ENCODE measurements around the gene CGAS. TPM values are rescaled to one million over a fixed set of nuclear protein-coding genes. Genes with fewer than 3 reads are reported as not detected.
A peak's percentile ranks its signal among the peaks of the same experiment; 100 is the strongest.

CGAS gene
- total and polyA plus RNA-seq, 9 of the 15 experiments (the other 6 are each of a cell fraction or from before 2014, with no cell fraction given): 0.01 to 0.32 (median 0.06) TPM; not detected in 2

DNA sequence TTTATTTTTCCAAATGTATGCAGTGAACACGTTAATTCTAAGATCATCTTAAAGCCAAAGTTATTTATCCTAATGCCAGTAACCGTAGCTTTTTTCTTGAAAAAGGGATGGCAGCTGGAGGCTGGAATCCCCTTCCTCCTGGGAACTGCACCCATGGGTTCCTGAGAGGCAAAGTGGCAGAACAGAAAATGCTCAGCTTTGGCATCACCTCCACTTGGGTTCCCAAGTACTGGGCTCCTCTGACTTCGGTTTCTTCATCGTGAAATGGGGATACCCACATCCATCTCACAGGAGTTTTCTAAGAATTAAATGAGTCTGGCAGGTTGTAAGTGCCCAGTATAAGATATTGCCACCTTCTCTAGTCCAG, 63.7 kb downstream of the CGAS start:
- no TSS peak for BruUV-seq (replicated peaks)
- Histone ChIP-seq H3K27ac (ENCODE audit: extremely low read depth, low read depth, low read length) (no peak overlapping the region), H2AFZ (ENCODE audit: low read depth, low read length) (peak overlapping the region; percentile 99), H3K9me1 (ENCODE audit: control insufficient read depth, insufficient read depth, low read length) (no peaks in the 10 kb centered on the region), H3K79me2 (ENCODE audit: control insufficient read depth, insufficient read depth, low read length) (no peaks in the 10 kb centered on the region), H3K27me3 (ENCODE audit: control insufficient read depth in 2 of 2, insufficient read depth in 2 of 2, low read length in 2 of 2) (no peaks in the 10 kb centered on the region), H3K9me3 (replicated peaks; ENCODE audit: control insufficient read depth, insufficient read depth, low read depth, low read length) (no peaks in the 10 kb centered on the region), H4K20me1 (replicated peaks; ENCODE audit: control insufficient read depth, insufficient read depth, low read length) (no peaks in the 10 kb centered on the region), H3K4me1 (replicated peaks in 1 of 2; ENCODE audit: control insufficient read depth in 2 of 2, insufficient read depth in 2 of 2, low read length in 2 of 2) (peaks cover 7 to 8% of the 10 kb centered on the region in 2 experiments), H3K4me3 (peak overlapping the region; percentile 57), H3K36me3 (ENCODE audit: control insufficient read depth, insufficient read depth, low read length) (no peaks in the 10 kb centered on the region), H3K4me2 (ENCODE audit: insufficient read depth, low read length) (peak overlapping the region; percentile 87), H3K9ac (ENCODE audit: insufficient read depth in 1 of 2, low read depth in 2 of 2, low read length in 2 of 2) (peak overlapping the region; percentile 88 to 92; a peak in 3 of 4 replicates)
- in situ Hi-C loops (cut with MboI): no loop called here
- no peak for DNase-seq (ENCODE audit: extremely low read depth in 1 of 4, low spot score in 3 of 4)
- FAIRE-seq: no peak
- intact Hi-C loops (cut with micrococcal nuclease): loop anchor here (2.0 to 5.0 kb wide), 3 partner anchors 61 to 104 kb away; partner anchors contain the start of gene MTO1
- POLR2A ChIA-PET: interaction anchor here (1.0 to 2.6 kb wide), 7 partner anchors 11 to 128 kb away, joined by 3 to 21 read pairs (median 4); partner anchors contain the start of gene MTO1
- peak; percentile 16 for ATAC-seq
- 19% methylated on average over 4 of the region's 4 CpGs for WGBS (ENCODE audit: insufficient coverage, low coverage, missing lambda C conversion rate)
- CTCF ChIA-PET (ENCODE audit: low intra/inter-chr PET ratio): interaction anchor here (0.7 to 1.2 kb wide), 2 partner anchors 103 to 975 kb away, joined by 3 to 4 read pairs; no protein-coding TSS in a partner anchor
- TF ChIP-seq THRAP3 (IDR thresholded peaks at IDR 0.05; ENCODE audit: borderline replicate concordance): no peak

DNA sequence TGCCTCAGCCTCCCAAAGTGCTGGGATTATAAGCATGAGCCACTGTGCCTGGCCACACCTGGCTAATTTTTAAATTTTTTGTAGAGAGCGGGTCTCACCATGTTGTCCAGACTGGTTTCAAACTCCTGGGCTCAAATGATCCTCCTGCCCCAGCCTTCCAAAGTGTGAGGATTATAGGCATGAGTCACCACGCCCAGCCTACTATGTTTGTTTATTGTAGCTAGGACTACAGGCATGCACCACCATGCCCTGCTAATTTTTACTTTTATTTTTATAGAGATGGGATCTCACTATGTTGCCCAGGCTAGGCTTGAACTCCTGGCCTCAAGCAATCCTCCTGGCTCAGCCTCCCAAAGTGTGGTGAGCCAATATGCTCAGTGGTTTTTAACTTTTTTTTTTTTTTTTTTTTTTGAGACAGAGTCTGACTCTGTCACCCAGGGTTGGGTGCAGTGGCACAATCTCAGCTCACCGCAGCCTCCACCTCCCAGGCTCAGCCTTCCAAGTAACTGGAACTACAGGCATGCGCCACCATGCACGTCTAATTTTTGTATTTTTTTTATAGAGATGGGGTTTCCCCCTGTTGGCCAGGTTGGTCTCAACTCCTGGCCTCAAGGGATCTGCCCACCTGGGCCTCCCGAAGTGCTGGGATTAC, 69.5 kb downstream of the CGAS start:
- no peak overlapping the region for H3K4me2 ChIP-seq (ENCODE audit: insufficient read depth, low read length)
- H3K9me3 ChIP-seq (replicated peaks; ENCODE audit: control insufficient read depth, insufficient read depth, low read depth, low read length): no peaks in the 10 kb centered on the region
- no peaks in the 10 kb centered on the region for H3K27me3 ChIP-seq (ENCODE audit: control insufficient read depth in 2 of 2, insufficient read depth in 2 of 2, low read length in 2 of 2)
- DNase-seq (ENCODE audit: extremely low read depth in 1 of 4, low spot score in 3 of 4): no peak
- no TSS peak for BruUV-seq (replicated peaks)
- no peak overlapping the region for H2AFZ ChIP-seq (ENCODE audit: low read depth, low read length)
- H3K9ac ChIP-seq (ENCODE audit: insufficient read depth in 1 of 2, low read depth in 2 of 2, low read length in 2 of 2): no peak overlapping the region
- no peaks in the 10 kb centered on the region for H4K20me1 ChIP-seq (replicated peaks; ENCODE audit: control insufficient read depth, insufficient read depth, low read length)
- no peak overlapping the region for H3K4me3 ChIP-seq
- CTCF ChIA-PET (ENCODE audit: low intra/inter-chr PET ratio): no interaction called here
- H3K27ac ChIP-seq (ENCODE audit: extremely low read depth, low read depth, low read length): no peak overlapping the region
- H3K4me1 ChIP-seq (replicated peaks in 1 of 2; ENCODE audit: control insufficient read depth in 2 of 2, insufficient read depth in 2 of 2, low read length in 2 of 2): no peaks in the 10 kb centered on the region
- 52% methylated on average over 6 of the region's 6 CpGs for WGBS (ENCODE audit: insufficient coverage, low coverage, missing lambda C conversion rate)
- no peak for ATAC-seq
- no peaks in the 10 kb centered on the region for H3K36me3 ChIP-seq (ENCODE audit: control insufficient read depth, insufficient read depth, low read length)
- POLR2A ChIA-PET: interaction anchor here (0.6 kb wide), 1 partner anchor 29 kb away, joined by 3 read pairs; no protein-coding TSS in a partner anchor
- H3K79me2 ChIP-seq (ENCODE audit: control insufficient read depth, insufficient read depth, low read length): no peaks in the 10 kb centered on the region
- in situ Hi-C loops (cut with MboI) (no loop called here), intact Hi-C loops (cut with micrococcal nuclease) (no loop called here)
- no peaks in the 10 kb centered on the region for H3K9me1 ChIP-seq (ENCODE audit: control insufficient read depth, insufficient read depth, low read length)
- FAIRE-seq: no peak
- TF ChIP-seq, protein P1, sequence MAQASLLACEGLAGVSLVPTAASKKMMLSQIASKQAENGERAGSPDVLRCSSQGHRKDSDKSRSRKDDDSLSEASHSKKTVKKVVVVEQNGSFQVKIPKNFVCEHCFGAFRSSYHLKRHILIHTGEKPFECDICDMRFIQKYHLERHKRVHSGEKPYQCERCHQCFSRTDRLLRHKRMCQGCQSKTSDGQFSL (CRISPR knock-in tag; IDR thresholded peaks at IDR 0.05): no peak
- TF ChIP-seq, protein P1 (tag; IDR thresholded peaks at IDR 0.05): no peak
- no peak for TF ChIP-seq KAT8 (IDR thresholded peaks at IDR 0.05; ENCODE audit: low read depth)
- no peak for TF ChIP-seq GTF2F1 (IDR thresholded peaks at IDR 0.05; ENCODE audit: low read depth, low read length)
- TF ChIP-seq TRIM24 (IDR thresholded peaks at IDR 0.05): no peak
- TF ChIP-seq KDM5B (IDR thresholded peaks at IDR 0.05; ENCODE audit: insufficient replicate concordance, low read depth, low read length): no peak
- TF ChIP-seq, protein P2, sequence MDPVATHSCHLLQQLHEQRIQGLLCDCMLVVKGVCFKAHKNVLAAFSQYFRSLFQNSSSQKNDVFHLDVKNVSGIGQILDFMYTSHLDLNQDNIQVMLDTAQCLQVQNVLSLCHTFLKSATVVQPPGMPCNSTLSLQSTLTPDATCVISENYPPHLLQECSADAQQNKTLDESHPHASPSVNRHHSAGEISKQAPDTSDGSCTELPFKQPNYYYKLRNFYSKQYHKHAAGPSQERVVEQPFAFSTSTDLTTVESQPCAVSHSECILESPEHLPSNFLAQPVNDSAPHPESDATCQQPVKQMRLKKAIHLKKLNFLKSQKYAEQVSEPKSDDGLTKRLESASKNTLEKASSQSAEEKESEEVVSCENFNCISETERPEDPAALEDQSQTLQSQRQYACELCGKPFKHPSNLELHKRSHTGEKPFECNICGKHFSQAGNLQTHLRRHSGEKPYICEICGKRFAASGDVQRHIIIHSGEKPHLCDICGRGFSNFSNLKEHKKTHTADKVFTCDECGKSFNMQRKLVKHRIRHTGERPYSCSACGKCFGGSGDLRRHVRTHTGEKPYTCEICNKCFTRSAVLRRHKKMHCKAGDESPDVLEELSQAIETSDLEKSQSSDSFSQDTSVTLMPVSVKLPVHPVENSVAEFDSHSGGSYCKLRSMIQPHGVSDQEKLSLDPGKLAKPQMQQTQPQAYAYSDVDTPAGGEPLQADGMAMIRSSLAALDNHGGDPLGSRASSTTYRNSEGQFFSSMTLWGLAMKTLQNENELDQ (CRISPR knock-in tag; IDR thresholded peaks at IDR 0.05; ENCODE audit: borderline replicate concordance): no peak
- TF ChIP-seq, protein P3, sequence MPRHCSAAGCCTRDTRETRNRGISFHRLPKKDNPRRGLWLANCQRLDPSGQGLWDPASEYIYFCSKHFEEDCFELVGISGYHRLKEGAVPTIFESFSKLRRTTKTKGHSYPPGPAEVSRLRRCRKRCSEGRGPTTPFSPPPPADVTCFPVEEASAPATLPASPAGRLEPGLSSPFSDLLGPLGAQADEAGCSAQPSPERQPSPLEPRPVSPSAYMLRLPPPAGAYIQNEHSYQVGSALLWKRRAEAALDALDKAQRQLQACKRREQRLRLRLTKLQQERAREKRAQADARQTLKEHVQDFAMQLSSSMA (CRISPR knock-in tag; IDR thresholded peaks at IDR 0.05): no peak
- no peak for TF ChIP-seq ZNF584 (CRISPR knock-in tag; IDR thresholded peaks at IDR 0.05; ENCODE audit: low read depth)
- no peak for TF ChIP-seq SAFB2 (IDR thresholded peaks at IDR 0.05; ENCODE audit: borderline replicate concordance, low read depth, low read length, severe bottlenecking)

Data from K562 (cell line).